ENCODE results near the gene RBFOX2. TPM values are rescaled to one million over a fixed set of nuclear protein-coding genes. Genes with fewer than 3 reads are reported as not detected.

Gene RBFOX2
- total RNA-seq, 1 donor from 2014 or later = 210 TPM

- no peak for DNase-seq (ENCODE audit: low spot score in 2 of 2, unreplicated experiment in 2 of 2)
- no peak for TF ChIP-seq CTCF (IDR thresholded peaks at IDR 0.05; ENCODE audit: unreplicated experiment)
- H3K36me3 Mint-ChIP-seq = peaks cover 37% of the 10 kb centered on the region
- H3K4me3 Mint-ChIP-seq = no peak overlapping the region
- no peak overlapping the region for H3K27ac Mint-ChIP-seq
- peaks cover 1% of the 10 kb centered on the region for H3K27me3 Mint-ChIP-seq (ENCODE audit: low read depth)
- peaks cover 7% of the 10 kb centered on the region for H3K9me3 Mint-ChIP-seq
- H3K4me1 Mint-ChIP-seq = peaks cover 3% of the 10 kb centered on the region
These were observed 291.9 kb downstream of the RBFOX2 start for GRCh38 chr22:35736701-35737100.

GRCh38 chr22:35736166-35736565, 292.5 kb downstream of the RBFOX2 start:
- H3K36me3 Mint-ChIP-seq = peaks cover 37% of the 10 kb centered on the region
- DNase-seq (ENCODE audit: low spot score in 2 of 2, unreplicated experiment in 2 of 2) = no peak
- no peak overlapping the region for H3K4me3 Mint-ChIP-seq
- TF ChIP-seq CTCF (IDR thresholded peaks at IDR 0.05; ENCODE audit: unreplicated experiment) = no peak
- H3K27me3 Mint-ChIP-seq (ENCODE audit: low read depth) = peaks cover 6% of the 10 kb centered on the region
- peaks cover 7% of the 10 kb centered on the region for H3K9me3 Mint-ChIP-seq
- no peak overlapping the region for H3K27ac Mint-ChIP-seq
- peaks cover 2% of the 10 kb centered on the region for H3K4me1 Mint-ChIP-seq

GRCh38 chr22:35735542-35735941, 293.1 kb downstream of the RBFOX2 start:
- Mint-ChIP-seq H3K4me3 (no peak overlapping the region), H3K36me3 (peaks cover 35% of the 10 kb centered on the region), H3K27me3 (ENCODE audit: low read depth) (peaks cover 9% of the 10 kb centered on the region), H3K4me1 (peaks cover under 1% of the 10 kb centered on the region), H3K27ac (peak overlapping the region; percentile 22), H3K9me3 (peaks cover 7% of the 10 kb centered on the region)
- no peak for TF ChIP-seq CTCF (IDR thresholded peaks at IDR 0.05; ENCODE audit: unreplicated experiment)
- DNase-seq (ENCODE audit: low spot score in 2 of 2, unreplicated experiment in 2 of 2) = no peak

GRCh38 chr22:35734517-35734827, 294.2 kb downstream of the RBFOX2 start:
- Mint-ChIP-seq H3K4me1 (no peaks in the 10 kb centered on the region), H3K27ac (no peak overlapping the region), H3K36me3 (peaks cover 31% of the 10 kb centered on the region), H3K9me3 (peaks cover 7% of the 10 kb centered on the region), H3K4me3 (no peak overlapping the region), H3K27me3 (ENCODE audit: low read depth) (peaks cover 9% of the 10 kb centered on the region)
- TF ChIP-seq CTCF (IDR thresholded peaks at IDR 0.05; ENCODE audit: unreplicated experiment) = no peak
- DNase-seq (ENCODE audit: low spot score in 2 of 2, unreplicated experiment in 2 of 2) = no peak

- Mint-ChIP-seq H3K4me1 (no peaks in the 10 kb centered on the region), H3K27ac (no peak overlapping the region)
These were observed 294.7 kb downstream of the RBFOX2 start for GRCh38 chr22:35733791-35734516.

More at GRCh38 chr22:35733791-35734516, 294.7 kb downstream of the RBFOX2 start:
- no peak for DNase-seq (ENCODE audit: low spot score in 2 of 2, unreplicated experiment in 2 of 2)
- H3K4me3 Mint-ChIP-seq = no peak overlapping the region
- TF ChIP-seq CTCF (IDR thresholded peaks at IDR 0.05; ENCODE audit: unreplicated experiment) = no peak
- peaks cover 7% of the 10 kb centered on the region for H3K9me3 Mint-ChIP-seq
- H3K36me3 Mint-ChIP-seq = peaks cover 30% of the 10 kb centered on the region
- H3K27me3 Mint-ChIP-seq (ENCODE audit: low read depth) = peaks cover 9% of the 10 kb centered on the region
